ENCODE results near the gene EPGN.

GRCh38 chr4:74327762-74328161 lies 19.5 kb downstream of the EPGN start:
- TF ChIP-seq CTCF (IDR thresholded peaks at IDR 0.05; ENCODE audit: insufficient read depth, low read depth, low read length) (no peak), EZH2 (IDR thresholded peaks at IDR 0.05; ENCODE audit: insufficient read depth, low read length) (no peak)

All from astrocyte (in vitro differentiated cells and primary cell).